Stimulated activated CD4-positive, alpha-beta T cell treated with anti-CD3 and anti-CD28 coated beads, TNF-alpha, amount 100 ng/mL, for 24 hours (primary cell): ENCODE data around the gene TBC1D26.
"Not testable (repeated sequence)": the region's sequence is repeated elsewhere in the genome, so short reads cannot be mapped to it uniquely, and the experiment has no call there.

Source experiments
- DNase-seq, 3 experiments: peaks; one replicate each; pipeline ENCODE4 v3.0.0-alpha.2; 2020; ENCODE audit warnings: low read depth in 3 of 3

TBC1D26 gene

DNA sequence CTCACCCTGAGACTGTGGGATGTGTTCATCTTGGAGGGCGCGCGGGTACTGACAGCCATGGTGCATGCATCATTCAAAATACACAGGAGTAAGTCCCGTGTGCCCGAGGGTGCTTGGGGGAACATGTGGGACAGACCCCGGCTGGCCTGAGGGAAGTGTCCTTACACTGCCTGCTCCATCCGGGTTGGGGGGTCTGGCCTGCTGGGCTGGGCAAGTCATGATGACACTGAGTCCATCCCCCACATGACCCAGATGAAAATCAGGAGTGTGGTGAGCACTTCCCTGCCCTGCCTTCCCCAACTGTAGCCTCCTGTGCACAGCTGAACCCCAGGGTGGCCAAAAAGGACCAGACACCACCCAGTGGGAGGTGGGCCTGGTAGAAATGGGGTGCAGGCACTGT, 10.8 kb downstream of the TBC1D26 start:
- no peak for DNase-seq

DNA sequence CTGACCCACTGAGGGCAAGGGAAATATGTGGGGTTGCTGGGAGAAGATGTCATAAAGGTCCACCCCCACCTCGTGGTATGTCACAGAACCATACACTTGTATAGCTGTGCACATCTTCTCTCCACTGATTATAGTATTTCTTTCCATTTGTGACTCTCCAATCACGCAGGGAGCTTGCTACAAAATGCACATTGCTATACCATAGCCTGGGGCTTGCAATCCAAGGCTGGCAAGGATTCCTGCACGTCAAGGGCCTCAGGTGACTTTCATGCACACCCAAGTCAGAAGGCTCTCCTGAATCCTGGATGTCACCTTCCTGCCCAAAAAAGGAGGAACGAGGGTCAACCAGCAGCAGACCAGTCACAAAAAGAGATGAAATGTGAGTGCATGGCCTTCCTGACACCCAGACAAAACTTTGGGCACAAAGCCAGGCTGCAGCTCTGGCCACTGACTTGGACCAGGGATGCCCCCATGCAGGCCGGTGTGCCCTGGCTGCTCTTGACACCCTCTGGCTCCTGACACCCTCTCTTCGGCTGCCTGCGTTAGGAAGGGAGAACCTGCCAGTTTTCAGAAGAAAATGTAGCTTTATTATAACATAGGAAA, 12.1 kb downstream of the TBC1D26 start:
- no peak for DNase-seq

DNA sequence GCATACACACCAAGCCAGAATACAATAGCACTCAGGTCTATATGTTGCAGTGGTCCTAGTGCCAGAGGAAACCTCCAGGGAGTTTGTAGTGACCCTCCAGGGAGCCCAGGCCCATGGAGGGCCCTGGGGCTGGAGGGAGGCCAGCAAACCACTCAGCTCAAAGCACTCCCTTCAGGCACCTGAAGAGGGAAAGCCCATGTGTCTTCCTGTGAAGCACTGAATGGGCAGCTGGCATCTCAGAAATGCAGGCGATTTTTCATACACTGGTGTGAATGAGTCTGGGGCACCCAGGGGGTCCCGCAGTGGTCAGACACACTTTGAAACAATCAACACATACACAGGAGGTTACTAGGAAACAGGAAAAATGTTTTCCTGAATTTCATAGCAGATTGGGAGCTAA, 12.8 kb downstream of the TBC1D26 start:
- no peak for DNase-seq

- not testable (repeated sequence) for DNase-seq
Measured at GRCh38 chr17:15749403-15749802, 17.3 kb downstream of the TBC1D26 start.

DNA sequence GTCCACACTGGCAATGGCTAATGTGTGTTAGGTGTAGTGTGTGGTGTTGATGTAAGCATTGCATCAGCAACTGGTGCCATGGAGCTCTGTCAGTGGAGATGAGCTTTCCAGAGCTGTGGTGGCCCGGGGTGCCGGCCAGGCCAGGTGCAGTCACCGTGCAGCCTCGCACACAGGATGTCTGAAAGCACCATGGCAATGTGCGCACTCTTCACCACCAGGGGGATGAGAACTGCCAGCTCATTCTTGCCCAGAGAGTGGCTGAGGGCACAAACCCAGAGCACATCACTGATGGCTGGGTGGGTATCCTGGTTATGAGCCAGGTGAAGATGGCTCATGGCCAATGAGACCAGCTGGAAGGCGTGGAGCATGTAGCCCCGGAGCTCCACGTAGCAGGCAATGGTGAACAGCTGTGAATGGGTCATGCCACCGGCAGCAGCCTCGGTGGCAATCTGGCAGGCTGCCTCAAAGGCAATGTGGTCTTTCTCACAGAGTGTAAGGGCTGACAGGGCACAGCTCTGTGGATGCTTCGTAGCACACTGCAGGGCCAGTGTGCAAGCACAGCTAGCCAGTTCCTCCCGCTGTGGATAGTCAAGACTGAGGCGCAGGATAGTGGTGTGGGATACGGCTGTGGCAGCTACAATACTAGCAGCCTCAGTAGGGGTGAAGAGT, 36.9 kb downstream of the TBC1D26 start:
- DNase-seq = not testable (repeated sequence)

- not testable (repeated sequence) for DNase-seq
Measured at GRCh38 chr17:15770679-15771078, 38.6 kb downstream of the TBC1D26 start.

- DNase-seq = no peak
Measured at GRCh38 chr17:15776871-15777270, 44.8 kb downstream of the TBC1D26 start.

DNA sequence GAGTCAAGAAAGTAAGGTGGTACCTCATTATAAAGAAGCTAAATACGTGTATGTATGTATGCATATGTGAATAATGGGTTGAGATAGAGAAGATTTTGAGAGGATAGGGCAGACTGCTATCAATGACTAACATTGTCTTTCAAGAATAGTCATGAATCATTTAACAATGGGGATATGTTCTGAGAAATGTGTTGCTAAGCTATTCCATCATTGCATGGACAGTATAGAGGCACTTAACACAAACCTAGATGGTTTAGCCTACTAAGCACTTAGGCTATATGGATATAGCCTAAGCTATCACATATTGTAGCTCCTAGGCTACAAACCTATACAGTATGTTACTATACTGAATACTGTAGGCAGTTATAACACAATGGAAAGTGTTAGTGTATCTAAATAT, 45.2 kb downstream of the TBC1D26 start:
- no peak for DNase-seq

DNA sequence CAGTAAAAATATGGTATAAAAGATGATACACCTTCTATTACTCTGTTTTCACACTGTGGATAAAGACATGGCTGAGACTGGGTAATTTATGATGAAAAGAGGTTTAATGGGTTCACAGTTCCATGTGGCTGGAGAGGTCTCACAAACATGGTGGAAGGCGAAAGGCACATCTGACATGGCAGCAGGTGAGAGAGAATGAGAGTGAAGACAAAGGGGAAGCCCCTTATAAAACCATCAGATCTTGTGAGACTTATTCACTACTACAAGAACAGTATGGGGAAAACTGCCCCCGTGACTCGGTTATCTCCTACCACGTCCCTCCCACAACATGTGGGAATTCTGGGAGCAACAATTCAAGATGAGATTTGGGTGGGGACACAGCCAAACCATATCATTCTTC, 45.6 kb downstream of the TBC1D26 start:
- no peak for DNase-seq

DNA sequence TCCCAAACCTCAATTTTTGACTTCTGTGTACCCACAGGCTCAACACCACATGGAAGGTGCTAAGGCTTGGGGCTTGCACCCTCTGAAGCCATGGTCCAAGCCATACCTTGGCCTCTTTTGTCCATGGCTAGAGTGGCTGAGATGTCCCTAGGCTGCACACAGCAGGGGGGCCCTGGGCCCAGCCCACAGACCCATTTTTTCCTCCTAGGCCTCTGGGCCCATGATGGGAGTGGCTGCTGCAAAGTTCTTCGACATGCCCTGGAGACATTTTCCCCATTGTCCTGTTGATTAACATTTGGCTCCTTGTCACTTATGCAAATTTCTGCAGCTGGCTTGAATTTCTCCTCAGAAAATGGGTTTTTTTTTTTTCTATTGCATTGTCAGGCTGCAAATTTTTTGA, 47.0 kb downstream of the TBC1D26 start:
- DNase-seq = no peak

- DNase-seq = no peak
Measured at GRCh38 chr17:15780188-15780587, 48.1 kb downstream of the TBC1D26 start.

GRCh38 chr17:15782866-15783265, 50.8 kb downstream of the TBC1D26 start:
- peak in 1 of 3 experiments; percentile 16 for DNase-seq

- no peak for DNase-seq
Measured at GRCh38 chr17:15783461-15783860, 51.4 kb downstream of the TBC1D26 start.

DNA sequence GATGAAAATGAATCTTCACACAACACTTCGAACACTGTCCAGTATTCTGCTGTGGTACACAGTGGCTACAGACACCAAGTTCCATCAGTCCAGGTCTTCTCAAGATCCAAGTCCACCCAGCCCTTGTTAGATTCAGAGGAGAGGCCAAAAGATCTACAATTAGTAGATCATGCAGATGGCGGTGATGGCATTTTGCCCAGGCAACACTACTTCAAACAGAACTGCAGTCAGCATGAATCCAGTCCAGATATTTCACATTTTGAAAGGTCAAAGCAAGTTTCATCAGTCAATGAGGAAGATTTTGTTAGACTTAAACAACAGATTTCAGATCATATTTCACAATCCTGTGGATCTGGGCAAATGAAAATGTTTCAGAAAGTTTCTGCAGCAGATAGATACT, 52.3 kb downstream of the TBC1D26 start:
- DNase-seq = not testable (repeated sequence)

GRCh38 chr17:15787363-15788075, 55.4 kb downstream of the TBC1D26 start:
- DNase-seq = not testable (repeated sequence)

GRCh38 chr17:15788365-15788764, 56.3 kb downstream of the TBC1D26 start:
- DNase-seq = not testable (repeated sequence)
